A673 (cell line): ENCODE data around the gene MEGF11. TPM values are rescaled to one million over a fixed set of nuclear protein-coding genes. Genes with fewer than 3 reads are reported as not detected.
A peak's percentile ranks its signal among the peaks of the same experiment; 100 is the strongest.

Experiments used
- BruUV-seq: library from RNA; stranded (reverse); fragments of 400-500 nt; replicated peaks from 2 replicates; lab custom pipeline; 2021; lab: Mats Ljungman, UMichigan
- CTCF ChIA-PET: fragments of 300-600 bp; sonication (Branson Sonifier 250); formaldehyde crosslinking; loops from one replicate; lab custom pipeline; 2022; ENCODE audit warnings: antibody characterized with exemption; lab: Charles Lee
- POLR2A ChIA-PET: fragments of 300-600 bp; sonication (Branson Sonifier 250); formaldehyde crosslinking; loops from one replicate; lab custom pipeline; 2022; ENCODE audit warnings: antibody characterized with exemption; ENCODE audit not compliant: low non-redundant PET; lab: Charles Lee
- DNase-seq: peaks from one replicate; pipeline ENCODE4 v3.0.0-alpha.2; 2015; ENCODE audit warnings: low spot score
- H3K27ac ChIP-seq: fragments of 200-600 bp; sonication (generic); 2 replicates; pipeline ENCODE4 v1.5.1; 2016; ENCODE audit warnings: mixed run types, low read depth, mild to moderate bottlenecking, mixed read lengths, antibody characterized with exemption, low read length; ENCODE audit not compliant: poor library complexity, severe bottlenecking
- H3K27me3 ChIP-seq: fragments of 200-600 bp; sonication (generic); replicated peaks from 2 replicates; pipeline ENCODE4 v1.6.1; 2017; ENCODE audit warnings: mixed run types, low read depth, mild to moderate bottlenecking, mixed read lengths, antibody characterized with exemption, low read length; ENCODE audit not compliant: insufficient read depth, poor library complexity
- H3K36me3 ChIP-seq: fragments of 200-600 bp; sonication (generic); 2 replicates; pipeline ENCODE4 v1.6.1; 2016; ENCODE audit warnings: mixed run types, mild to moderate bottlenecking, mixed read lengths, antibody characterized with exemption, low read length; ENCODE audit not compliant: insufficient read depth, poor library complexity, severe bottlenecking
- H3K4me1 ChIP-seq: fragments of 200-600 bp; sonication (generic); 2 replicates; pipeline ENCODE4 v1.6.1; 2017; ENCODE audit warnings: mixed run types, mild to moderate bottlenecking, mixed read lengths, antibody characterized with exemption, low read length; ENCODE audit not compliant: insufficient read depth, poor library complexity, severe bottlenecking
- H3K4me3 ChIP-seq: fragments of 200-600 bp; sonication (generic); 2 replicates; pipeline ENCODE4 v1.5.1; 2016; ENCODE audit warnings: low read depth, mixed run types, mild to moderate bottlenecking, mixed read lengths, low read length; ENCODE audit not compliant: poor library complexity, severe bottlenecking
- H3K9me3 ChIP-seq: fragments of 200-600 bp; sonication (generic); 2 replicates; pipeline ENCODE4 v1.6.1; 2016; ENCODE audit warnings: mixed run types, low read depth, mild to moderate bottlenecking, mixed read lengths, antibody characterized with exemption, low read length; ENCODE audit not compliant: poor library complexity, severe bottlenecking
- EZH2 ChIP-seq: fragments of 200-600 bp; sonication (generic); IDR thresholded peaks from 2 replicates; pipeline ENCODE4 v1.6.1; 2017; ENCODE audit warnings: borderline replicate concordance, low read depth, mild to moderate bottlenecking, mixed read lengths, antibody characterized with exemption, low read length; ENCODE audit not compliant: poor library complexity, severe bottlenecking
- intact Hi-C: fragments of 100-400 bp; cut with micrococcal nuclease; formaldehyde crosslinking; loops from one replicate; pipeline ENCODE4 v1.10.0; 2022; ENCODE audit not compliant: unreplicated experiment
- total RNA-seq: library from RNA; stranded (reverse); gene quantifications from 2 replicates; pipeline ENCODE4 v1.2.3, GENCODE V29; 2021
- TF ChIP-seq, protein P1 (sequence below): fragments of 300-800, 200-600 bp; sonication (generic); conservative IDR thresholded peaks from 2 replicates; pipeline ENCODE4 v1.5.1; 2017; ENCODE audit warnings: low read depth, mild to moderate bottlenecking, antibody characterized with exemption, low read length, moderate library complexity, mixed read lengths

Gene MEGF11
- total RNA-seq, 1 experiment from 2014 or later = 0.43 TPM

DNA sequence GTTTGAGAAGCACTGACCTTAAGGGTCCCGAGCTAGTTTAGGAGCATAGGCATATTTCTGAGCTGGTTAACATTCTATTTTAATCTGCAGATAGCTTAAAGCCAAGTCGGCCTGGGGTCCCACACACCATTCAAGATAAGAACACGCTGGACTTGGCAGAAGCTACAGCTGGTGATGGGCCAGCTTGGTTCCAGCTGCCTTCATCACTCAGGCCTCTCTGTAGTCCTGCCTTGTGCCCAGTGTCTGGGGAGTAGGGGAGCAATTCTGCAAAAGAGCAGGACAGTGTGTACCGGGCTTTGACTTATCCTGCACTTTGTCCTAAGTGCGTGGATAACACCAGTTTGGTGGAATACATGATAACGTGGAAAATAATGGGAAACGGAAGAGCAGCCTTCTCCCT lies 164.5 kb downstream of the MEGF11 start:
- Histone ChIP-seq H3K36me3 (no peaks in the 10 kb centered on the region), H3K4me1 (peaks cover 5% of the 10 kb centered on the region), H3K27me3 (peaks cover 3% of the 10 kb centered on the region), H3K9me3 (no peaks in the 10 kb centered on the region), H3K27ac (no peak overlapping the region), H3K4me3 (no peak overlapping the region)
- no peak for DNase-seq
- no TSS peak for BruUV-seq
- ChIA-PET POLR2A (no interaction called here), CTCF (no interaction called here)
- TF ChIP-seq, protein P1, sequence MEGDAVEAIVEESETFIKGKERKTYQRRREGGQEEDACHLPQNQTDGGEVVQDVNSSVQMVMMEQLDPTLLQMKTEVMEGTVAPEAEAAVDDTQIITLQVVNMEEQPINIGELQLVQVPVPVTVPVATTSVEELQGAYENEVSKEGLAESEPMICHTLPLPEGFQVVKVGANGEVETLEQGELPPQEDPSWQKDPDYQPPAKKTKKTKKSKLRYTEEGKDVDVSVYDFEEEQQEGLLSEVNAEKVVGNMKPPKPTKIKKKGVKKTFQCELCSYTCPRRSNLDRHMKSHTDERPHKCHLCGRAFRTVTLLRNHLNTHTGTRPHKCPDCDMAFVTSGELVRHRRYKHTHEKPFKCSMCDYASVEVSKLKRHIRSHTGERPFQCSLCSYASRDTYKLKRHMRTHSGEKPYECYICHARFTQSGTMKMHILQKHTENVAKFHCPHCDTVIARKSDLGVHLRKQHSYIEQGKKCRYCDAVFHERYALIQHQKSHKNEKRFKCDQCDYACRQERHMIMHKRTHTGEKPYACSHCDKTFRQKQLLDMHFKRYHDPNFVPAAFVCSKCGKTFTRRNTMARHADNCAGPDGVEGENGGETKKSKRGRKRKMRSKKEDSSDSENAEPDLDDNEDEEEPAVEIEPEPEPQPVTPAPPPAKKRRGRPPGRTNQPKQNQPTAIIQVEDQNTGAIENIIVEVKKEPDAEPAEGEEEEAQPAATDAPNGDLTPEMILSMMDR = no peak
- TF ChIP-seq EZH2 = no peak
- intact Hi-C loops = loop anchor here (5.0 kb wide), 1 partner anchor 107 kb away; no protein-coding TSS in a partner anchor

DNA sequence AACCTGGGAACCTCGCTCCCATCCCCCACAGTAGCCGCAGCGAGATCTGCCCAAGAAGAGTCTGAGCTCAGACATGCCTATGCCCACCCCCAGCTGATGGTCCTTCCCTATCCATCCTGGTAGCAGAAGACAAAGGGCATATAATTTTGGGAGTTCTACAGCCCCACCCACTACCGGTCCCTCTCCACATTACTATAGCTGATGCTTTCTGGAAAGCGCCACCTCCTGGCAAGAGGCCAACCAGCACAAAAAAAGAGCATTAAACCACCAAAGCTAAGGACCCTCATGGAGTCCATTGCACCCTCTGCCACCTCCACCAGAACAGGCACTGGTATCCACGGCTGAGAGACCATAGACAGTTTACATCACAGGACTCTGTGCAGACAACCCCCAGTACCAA lies 168.4 kb downstream of the MEGF11 start:
- H3K27me3 ChIP-seq = peaks cover 3% of the 10 kb centered on the region
- H3K4me3 ChIP-seq = no peak overlapping the region
- no TSS peak for BruUV-seq
- H3K36me3 ChIP-seq = no peaks in the 10 kb centered on the region
- peak; percentile 52 for DNase-seq
- intact Hi-C loops = loop anchor here (5.0 kb wide), 1 partner anchor 103 kb away; no protein-coding TSS in a partner anchor
- peaks cover 5% of the 10 kb centered on the region for H3K4me1 ChIP-seq
- POLR2A ChIA-PET = no interaction called here
- TF ChIP-seq, protein P1 = peak; percentile 29; the same call in 1 of the 2 replicates
- TF ChIP-seq EZH2 = no peak
- CTCF ChIA-PET = no interaction called here
- H3K9me3 ChIP-seq = no peaks in the 10 kb centered on the region
- no peak overlapping the region for H3K27ac ChIP-seq

DNA sequence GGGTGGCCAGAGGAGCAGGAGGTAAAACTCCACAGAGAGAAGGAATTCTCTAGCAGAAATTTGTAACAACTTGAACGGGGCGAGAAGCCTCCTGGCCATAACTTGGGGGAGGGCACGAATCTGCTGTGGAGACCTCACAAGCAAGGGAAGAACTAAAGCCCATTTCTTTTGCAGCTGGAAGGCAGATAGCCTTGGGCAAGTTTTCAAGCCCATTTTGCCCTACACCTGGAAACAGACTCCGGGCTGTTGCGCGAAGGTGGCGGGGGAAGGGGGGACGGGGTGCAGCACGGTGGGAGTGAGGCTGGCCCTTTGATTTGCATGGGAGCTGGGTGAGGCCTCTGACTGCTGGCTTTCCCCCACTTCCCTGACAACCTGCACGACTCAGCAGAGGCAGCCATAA lies 168.8 kb downstream of the MEGF11 start:
- TF ChIP-seq, protein P1 = no peak
- TF ChIP-seq EZH2 = no peak
- H3K36me3 ChIP-seq = no peaks in the 10 kb centered on the region
- BruUV-seq = no TSS peak
- no peak for DNase-seq
- peaks cover 4% of the 10 kb centered on the region for H3K4me1 ChIP-seq
- ChIA-PET POLR2A (no interaction called here), CTCF (no interaction called here)
- no peak overlapping the region for H3K27ac ChIP-seq
- H3K27me3 ChIP-seq = peaks cover 3% of the 10 kb centered on the region
- intact Hi-C loops = loop anchor here (5.0 kb wide), 1 partner anchor 102 kb away; no protein-coding TSS in a partner anchor
- H3K9me3 ChIP-seq = no peaks in the 10 kb centered on the region
- no peak overlapping the region for H3K4me3 ChIP-seq
